Muscle of leg (tissue), 11 donors: Measurements from ENCODE around the gene AVPR2. TPM values are rescaled to one million over a fixed set of nuclear protein-coding genes. Genes with fewer than 3 reads are reported as not detected.

Experiments
- DNase-seq: peaks from one replicate; pipeline ENCODE4 v3.0.0; 2013
- H3K27ac ChIP-seq: one replicate; pipeline ENCODE4 v1.5.1; 2013; ENCODE audit warnings: mild to moderate bottlenecking, low read length, control low read depth
- H3K27me3 ChIP-seq: one replicate; pipeline ENCODE4 v1.6.1; 2013; ENCODE audit warnings: low read length; ENCODE audit not compliant: control insufficient read depth, insufficient read depth
- H3K36me3 ChIP-seq: one replicate; pipeline ENCODE4 v1.6.1; 2013; ENCODE audit warnings: low read length; ENCODE audit not compliant: control insufficient read depth, insufficient read depth
- H3K4me1 ChIP-seq: one replicate; pipeline ENCODE4 v1.6.1; 2013; ENCODE audit warnings: low read length; ENCODE audit not compliant: control insufficient read depth, insufficient read depth
- H3K4me3 ChIP-seq: one replicate; pipeline ENCODE4 v1.5.1; 2013; ENCODE audit warnings: low read length, control low read depth
- H3K9me3 ChIP-seq: replicated peaks from 2 replicates; pipeline ENCODE4 v1.6.1; 2013; ENCODE audit warnings: low read depth, low read length; ENCODE audit not compliant: control insufficient read depth
- WGBS: methylation state at CpG from one replicate; pipeline ENCODE4 v1.1.5; 2013; ENCODE audit warnings: missing lambda C conversion rate; ENCODE audit not compliant: insufficient coverage; 5-methylcytosine and 5-hydroxymethylcytosine counted together
- polyA plus RNA-seq, 8 donors: library from polyadenylated mRNA; unstranded; fragments of 120-200 nt; gene quantifications; one replicate each; pipeline versions ENCODE4 v1.2.1 to v1.2.3, GENCODE V29; 2013; ENCODE audit warnings: inconsistent platforms in 1 of 8, low replicate concordance in 1 of 8; ENCODE audit not compliant: insufficient read length in 8 of 8, insufficient read depth in 1 of 8
- total RNA-seq: library from RNA; stranded (reverse); fragments of 120-200 nt; gene quantifications from one replicate; pipeline ENCODE4 v1.2.4, GENCODE V29; 2013

AVPR2 gene
- total and polyA plus RNA-seq, 9 donors = 0.49 to 1.2 (median 0.79) TPM

- no peaks in the 10 kb centered on the region for H3K9me3 ChIP-seq
- H3K4me1 ChIP-seq = peaks cover 3% of the 10 kb centered on the region
- DNase-seq = no peak
- H3K4me3 ChIP-seq = no peak overlapping the region
- H3K27me3 ChIP-seq = peaks cover 77% of the 10 kb centered on the region
- no peaks in the 10 kb centered on the region for H3K36me3 ChIP-seq
- H3K27ac ChIP-seq = no peak overlapping the region
- WGBS = 23% methylated on average over 4 of the region's 5 CpGs
These were observed 26.1 kb upstream of the AVPR2 start for GRCh38 chrX:153878345-153878744.

GRCh38 chrX:153878969-153879653, 25.4 kb upstream of the AVPR2 start:
- no peak for DNase-seq
- Histone ChIP-seq H3K27me3 (peaks cover 79% of the 10 kb centered on the region), H3K4me3 (no peak overlapping the region), H3K4me1 (peaks cover 3% of the 10 kb centered on the region), H3K36me3 (no peaks in the 10 kb centered on the region), H3K9me3 (no peaks in the 10 kb centered on the region), H3K27ac (no peak overlapping the region)
- WGBS = 18% methylated on average over 26 of the region's 28 CpGs

- no peaks in the 10 kb centered on the region for H3K36me3 ChIP-seq
- H3K4me1 ChIP-seq = peaks cover 3% of the 10 kb centered on the region
- no peaks in the 10 kb centered on the region for H3K9me3 ChIP-seq
- no peak overlapping the region for H3K4me3 ChIP-seq
- no peak overlapping the region for H3K27ac ChIP-seq
- WGBS = 64% methylated on average over 9 of the region's 12 CpGs
- DNase-seq = no peak
- H3K27me3 ChIP-seq = peaks cover 81% of the 10 kb centered on the region
These were observed 24.6 kb upstream of the AVPR2 start for GRCh38 chrX:153879741-153880439.

GRCh38 chrX:153880440-153880815, 24.0 kb upstream of the AVPR2 start:
- Histone ChIP-seq H3K4me1 (peaks cover 8% of the 10 kb centered on the region), H3K27me3 (peaks cover 84% of the 10 kb centered on the region)
- 22% methylated on average over 6 of the region's 6 CpGs for WGBS

GRCh38 chrX:153881281-153881680, 23.2 kb upstream of the AVPR2 start:
- Histone ChIP-seq H3K4me3 (no peak overlapping the region), H3K9me3 (no peaks in the 10 kb centered on the region), H3K27ac (no peak overlapping the region), H3K4me1 (peaks cover 11% of the 10 kb centered on the region), H3K36me3 (no peaks in the 10 kb centered on the region), H3K27me3 (peaks cover 87% of the 10 kb centered on the region)
- DNase-seq = no peak
- WGBS = 57% methylated on average over 6 of the region's 7 CpGs

More at GRCh38 chrX:153880440-153880815, 24.0 kb upstream of the AVPR2 start:
- DNase-seq = no peak
- Histone ChIP-seq H3K27ac (no peak overlapping the region), H3K9me3 (no peaks in the 10 kb centered on the region), H3K4me3 (no peak overlapping the region), H3K36me3 (no peaks in the 10 kb centered on the region)

- H3K9me3 ChIP-seq = no peaks in the 10 kb centered on the region
- H3K27ac ChIP-seq = no peak overlapping the region
- 24% methylated on average over 5 of the region's 8 CpGs for WGBS
- no peak for DNase-seq
- H3K4me1 ChIP-seq = peaks cover 11% of the 10 kb centered on the region
- H3K36me3 ChIP-seq = no peaks in the 10 kb centered on the region
- no peak overlapping the region for H3K4me3 ChIP-seq
- H3K27me3 ChIP-seq = peaks cover 93% of the 10 kb centered on the region
These were observed 22.4 kb upstream of the AVPR2 start for GRCh38 chrX:153882086-153882498.

DNA sequence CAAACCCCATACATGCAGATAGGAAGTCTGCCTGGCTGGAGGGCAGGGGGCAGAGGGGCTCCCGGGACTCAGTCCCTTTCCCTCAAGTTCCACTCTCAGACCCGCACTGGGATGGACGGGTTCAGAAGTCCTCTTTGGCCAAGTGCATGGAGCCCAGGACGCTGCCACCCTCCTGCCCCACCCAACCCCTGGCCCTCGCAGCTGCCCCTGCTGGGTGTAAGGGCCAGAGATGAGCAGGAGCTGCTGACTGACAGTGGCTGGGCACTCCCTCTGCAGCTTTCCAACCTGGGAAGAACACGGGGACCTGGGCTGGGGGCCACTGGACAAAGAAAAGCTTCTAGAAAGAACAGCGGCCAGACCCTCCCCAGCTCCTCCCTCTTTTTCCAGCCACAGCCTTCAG, 21.9 kb upstream of the AVPR2 start:
- Histone ChIP-seq H3K36me3 (no peaks in the 10 kb centered on the region), H3K27me3 (peaks cover 96% of the 10 kb centered on the region), H3K27ac (no peak overlapping the region), H3K4me3 (no peak overlapping the region), H3K9me3 (no peaks in the 10 kb centered on the region), H3K4me1 (peaks cover 11% of the 10 kb centered on the region)
- no CpG with 5 or more reads among the region's 7 CpGs for WGBS
- no peak for DNase-seq

GRCh38 chrX:153883163-153883843, 21.2 kb upstream of the AVPR2 start:
- 40% methylated on average over 11 of the region's 13 CpGs for WGBS

DNA sequence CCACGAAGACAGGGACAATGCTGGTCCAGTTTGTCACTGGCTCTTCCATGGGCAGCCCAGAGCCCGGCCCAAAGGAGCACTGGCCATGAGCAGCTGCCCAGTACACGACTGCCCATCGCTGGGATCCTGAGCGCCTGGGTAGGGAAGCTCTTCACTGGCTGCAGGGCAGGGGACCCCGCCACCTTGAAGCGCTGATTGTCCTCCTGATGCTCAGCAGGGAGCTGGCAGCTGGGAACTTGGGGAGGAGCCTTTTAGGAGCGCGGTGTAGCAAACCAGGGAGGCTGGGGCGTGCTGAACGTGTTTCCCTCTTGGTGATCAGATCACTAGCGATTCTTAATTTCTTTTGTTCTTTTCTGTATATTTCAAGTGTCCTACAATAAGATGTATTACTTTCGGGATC, 20.3 kb upstream of the AVPR2 start:
- H3K4me1 ChIP-seq = peaks cover 11% of the 10 kb centered on the region
- WGBS = 61% methylated on average over 7 of the region's 13 CpGs
- H3K27me3 ChIP-seq = peaks cover 93% of the 10 kb centered on the region
- no peak overlapping the region for H3K4me3 ChIP-seq
- no peak for DNase-seq
- no peak overlapping the region for H3K27ac ChIP-seq
- no peaks in the 10 kb centered on the region for H3K36me3 ChIP-seq
- no peaks in the 10 kb centered on the region for H3K9me3 ChIP-seq

More at GRCh38 chrX:153883163-153883843, 21.2 kb upstream of the AVPR2 start:
- H3K9me3 ChIP-seq = no peaks in the 10 kb centered on the region
- no peak overlapping the region for H3K4me3 ChIP-seq
- H3K4me1 ChIP-seq = peaks cover 11% of the 10 kb centered on the region
- no peak overlapping the region for H3K27ac ChIP-seq
- H3K36me3 ChIP-seq = no peaks in the 10 kb centered on the region
- DNase-seq = no peak
- H3K27me3 ChIP-seq = peaks cover 96% of the 10 kb centered on the region

- Histone ChIP-seq H3K4me1 (peaks cover 7% of the 10 kb centered on the region), H3K36me3 (no peaks in the 10 kb centered on the region), H3K27ac (no peak overlapping the region), H3K27me3 (peaks cover 93% of the 10 kb centered on the region), H3K9me3 (no peaks in the 10 kb centered on the region), H3K4me3 (no peak overlapping the region)
- no peak for DNase-seq
- WGBS = 52% methylated on average over 6 of the region's 6 CpGs
These were observed 19.9 kb upstream of the AVPR2 start for GRCh38 chrX:153884590-153884989.
